Breast epithelium (tissue), 4 donors: ENCODE results near the gene APC. TPM values are rescaled to one million over a fixed set of nuclear protein-coding genes. Genes with fewer than 3 reads are reported as not detected.

Experiments used
- DNase-seq, 2 donors: peaks; one replicate each; pipeline ENCODE4 v3.0.0-alpha.2; 2019; ENCODE audit warnings: low spot score in 2 of 2
- H3K27ac ChIP-seq, 2 donors: fragments of 200-600 bp; sonication (generic) in 1 of 2; one replicate each; pipeline ENCODE4 v1.5.1; 2016 to 2019; ENCODE audit warnings: mild to moderate bottlenecking in 1 of 2
- H3K27me3 ChIP-seq, 2 donors: fragments of 200-600 bp; sonication (generic) in 1 of 2; one replicate each; pipeline versions ENCODE4 v1.5.1 to v1.6.0; 2017 to 2019; ENCODE audit warnings: control low read depth in 1 of 2, mild to moderate bottlenecking in 1 of 2
- H3K36me3 ChIP-seq: fragments of 200-600 bp; one replicate; pipeline ENCODE4 v1.5.1; 2019
- H3K4me1 ChIP-seq, 2 donors: fragments of 200-600 bp; sonication (generic); one replicate each; pipeline ENCODE4 v1.5.1; 2016 to 2019; ENCODE audit warnings: control low read depth in 1 of 2
- H3K4me3 ChIP-seq, 3 donors: fragments of 200-600 bp; sonication (generic); 1 replicate in 2 of 3; 2 replicates in 1 of 3; pipeline ENCODE4 v1.5.1; 2016 to 2019; ENCODE audit warnings: mild to moderate bottlenecking in 3 of 3, moderate library complexity in 2 of 3
- H3K9me3 ChIP-seq, 2 donors: fragments of 200-600 bp; sonication (generic) in 1 of 2; one replicate each; pipeline ENCODE4 v1.5.1; 2016 to 2019; ENCODE audit warnings: control low read depth in 1 of 2
- CTCF ChIP-seq, 3 donors: fragments of 450-650 bp; IDR thresholded peaks; one replicate each; pipeline ENCODE4 v1.5.1; 2016 to 2017; ENCODE audit warnings: antibody characterized with exemption in 3 of 3, mild to moderate bottlenecking in 3 of 3, moderate library complexity in 3 of 3
- POLR2A ChIP-seq: fragments of 450-650 bp; IDR thresholded peaks from one replicate; pipeline ENCODE4 v1.6.1; 2016; ENCODE audit warnings: antibody characterized with exemption, mild to moderate bottlenecking, moderate library complexity
- POLR2AphosphoS5 ChIP-seq, 3 donors: sonication (generic); formaldehyde crosslinking; IDR thresholded peaks; one replicate each; pipeline ENCODE4 v1.6.1; 2017; ENCODE audit warnings: antibody characterized with exemption in 3 of 3
- intact Hi-C: fragments of 100-400 bp; cut with DNase I; formaldehyde crosslinking; loops from one replicate; pipeline ENCODE4 v1.15.1; 2023; ENCODE audit warnings: low total_unique reads
- total RNA-seq, 3 donors: library from RNA; depleted of rRNA; stranded (reverse); fragments of >200 nt; gene quantifications; one replicate each; pipeline ENCODE4 v1.1.0, GENCODE V29; 2016

The APC gene
- total RNA-seq, 3 donors from 2014 or later: 51.5 to 73.9 (median 65.1) TPM

DNA sequence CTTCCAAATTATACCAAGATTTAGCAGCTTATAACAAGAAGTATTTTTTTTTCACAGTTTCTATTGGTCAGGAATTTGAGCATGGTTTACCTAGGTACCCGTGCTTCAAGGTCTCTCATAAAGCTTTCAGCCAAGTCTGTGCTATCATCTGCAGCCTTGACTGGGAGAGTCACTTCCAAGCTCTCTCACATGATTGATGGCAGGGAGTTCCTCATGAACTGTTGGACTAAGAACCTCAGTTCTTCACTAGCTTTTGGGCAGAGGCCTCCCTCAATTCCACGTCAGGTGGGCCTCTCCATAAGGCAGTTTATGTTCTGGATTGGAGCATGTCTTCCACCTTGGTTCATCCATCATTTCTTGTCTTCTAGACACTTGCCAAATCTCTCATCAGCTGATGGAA is 39.9 kb upstream of the APC start:
- Histone ChIP-seq H3K27ac (no peak overlapping the region), H3K27me3 (no peaks in the 10 kb centered on the region), H3K36me3 (no peaks in the 10 kb centered on the region), H3K9me3 (no peaks in the 10 kb centered on the region), H3K4me1 (no peaks in the 10 kb centered on the region), H3K4me3 (no peak overlapping the region)
- TF ChIP-seq POLR2AphosphoS5 (IDR thresholded peaks at IDR 0.05): no peak
- no peak for TF ChIP-seq POLR2A
- TF ChIP-seq CTCF (IDR thresholded peaks at IDR 0.05): no peak
- DNase-seq: no peak
- intact Hi-C loops: no loop called here

DNA sequence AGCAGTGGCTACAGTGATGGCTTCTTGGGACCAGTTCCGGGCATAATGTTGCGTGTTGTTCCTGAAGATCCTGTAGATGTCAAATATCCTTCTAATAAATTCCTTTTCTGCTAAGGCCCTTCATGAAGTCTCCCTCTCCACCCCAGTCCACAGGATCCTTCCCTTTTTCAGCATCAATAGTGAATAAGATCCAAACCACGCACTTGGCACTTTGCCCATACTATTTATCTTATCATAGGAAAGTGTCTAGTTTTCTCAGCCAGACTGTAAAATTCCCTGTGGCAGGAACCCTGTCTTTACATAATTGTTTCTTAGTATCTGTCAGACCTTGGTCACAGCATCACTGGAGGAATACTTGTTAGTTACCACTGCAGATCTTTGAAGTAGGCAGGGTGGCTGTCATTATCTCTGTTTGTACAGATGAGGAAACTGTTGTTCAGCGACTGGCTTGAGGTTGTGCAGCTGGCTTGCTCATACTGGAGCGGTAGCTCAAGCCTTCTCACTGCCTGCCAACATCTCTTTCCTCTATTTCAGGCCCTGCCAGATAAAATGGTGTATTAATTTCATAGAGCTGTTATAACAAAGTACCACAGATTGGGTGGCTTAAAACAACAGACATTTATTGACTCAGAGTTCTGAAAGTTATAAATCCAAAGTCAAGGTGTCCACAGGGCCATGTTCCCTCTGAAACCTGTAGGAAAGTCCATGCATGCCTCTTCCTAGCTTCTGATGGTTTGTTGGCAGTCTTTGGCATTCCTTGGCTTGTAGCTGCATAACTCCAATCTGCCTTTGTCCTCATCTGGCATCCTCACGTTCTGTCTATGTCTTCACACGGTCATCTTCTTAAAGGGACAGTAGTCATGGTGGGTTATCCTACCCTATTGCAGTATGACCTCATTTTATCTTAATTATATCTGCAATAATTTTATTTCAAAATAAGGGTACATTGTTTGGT is 33.5 kb upstream of the APC start:
- Histone ChIP-seq H3K4me1 (no peaks in the 10 kb centered on the region), H3K4me3 (no peak overlapping the region), H3K9me3 (no peaks in the 10 kb centered on the region), H3K36me3 (no peaks in the 10 kb centered on the region), H3K27me3 (no peaks in the 10 kb centered on the region), H3K27ac (no peak overlapping the region)
- intact Hi-C loops: no loop called here
- DNase-seq: no peak
- no peak for TF ChIP-seq CTCF (IDR thresholded peaks at IDR 0.05)
- no peak for TF ChIP-seq POLR2A
- no peak for TF ChIP-seq POLR2AphosphoS5 (IDR thresholded peaks at IDR 0.05)

DNA sequence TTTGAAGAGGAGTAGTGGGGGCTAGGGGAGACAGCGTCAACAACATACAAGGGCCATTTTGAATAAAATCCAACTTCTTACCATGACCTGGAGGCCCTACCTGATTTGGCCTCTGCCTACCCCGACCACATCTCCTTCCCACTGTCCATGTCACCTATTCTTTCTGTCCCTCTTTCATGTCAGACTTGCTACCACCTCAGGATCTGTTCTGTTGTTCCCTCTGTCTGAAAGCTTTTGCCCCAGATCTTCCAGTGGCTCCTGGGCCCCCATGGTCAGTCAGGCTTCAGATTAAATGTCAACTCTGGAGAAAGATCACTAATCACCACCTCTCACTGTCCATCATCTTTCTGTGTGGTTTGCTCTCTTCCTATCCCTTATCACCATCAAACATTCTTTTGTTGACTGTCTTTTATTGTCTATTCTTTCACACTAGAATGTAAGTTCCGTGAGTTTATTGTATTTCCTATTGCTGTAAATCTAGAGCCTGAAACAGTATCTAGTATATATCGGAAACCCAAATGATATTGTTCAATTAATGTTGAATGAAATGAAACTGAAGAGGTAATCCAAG is 31.2 kb upstream of the APC start:
- TF ChIP-seq POLR2A: no peak
- TF ChIP-seq CTCF (IDR thresholded peaks at IDR 0.05): no peak
- TF ChIP-seq POLR2AphosphoS5 (IDR thresholded peaks at IDR 0.05): no peak
- H3K27me3 ChIP-seq: no peaks in the 10 kb centered on the region
- peak overlapping the region; percentile 79 to 99 (median 95) for H3K4me3 ChIP-seq
- intact Hi-C loops: no loop called here
- no peaks in the 10 kb centered on the region for H3K36me3 ChIP-seq
- DNase-seq: no peak
- H3K27ac ChIP-seq: peak overlapping the region; percentile 95
- H3K9me3 ChIP-seq: no peaks in the 10 kb centered on the region
- H3K4me1 ChIP-seq: peaks cover 0 to 6% of the 10 kb centered on the region in 2 donors

DNA sequence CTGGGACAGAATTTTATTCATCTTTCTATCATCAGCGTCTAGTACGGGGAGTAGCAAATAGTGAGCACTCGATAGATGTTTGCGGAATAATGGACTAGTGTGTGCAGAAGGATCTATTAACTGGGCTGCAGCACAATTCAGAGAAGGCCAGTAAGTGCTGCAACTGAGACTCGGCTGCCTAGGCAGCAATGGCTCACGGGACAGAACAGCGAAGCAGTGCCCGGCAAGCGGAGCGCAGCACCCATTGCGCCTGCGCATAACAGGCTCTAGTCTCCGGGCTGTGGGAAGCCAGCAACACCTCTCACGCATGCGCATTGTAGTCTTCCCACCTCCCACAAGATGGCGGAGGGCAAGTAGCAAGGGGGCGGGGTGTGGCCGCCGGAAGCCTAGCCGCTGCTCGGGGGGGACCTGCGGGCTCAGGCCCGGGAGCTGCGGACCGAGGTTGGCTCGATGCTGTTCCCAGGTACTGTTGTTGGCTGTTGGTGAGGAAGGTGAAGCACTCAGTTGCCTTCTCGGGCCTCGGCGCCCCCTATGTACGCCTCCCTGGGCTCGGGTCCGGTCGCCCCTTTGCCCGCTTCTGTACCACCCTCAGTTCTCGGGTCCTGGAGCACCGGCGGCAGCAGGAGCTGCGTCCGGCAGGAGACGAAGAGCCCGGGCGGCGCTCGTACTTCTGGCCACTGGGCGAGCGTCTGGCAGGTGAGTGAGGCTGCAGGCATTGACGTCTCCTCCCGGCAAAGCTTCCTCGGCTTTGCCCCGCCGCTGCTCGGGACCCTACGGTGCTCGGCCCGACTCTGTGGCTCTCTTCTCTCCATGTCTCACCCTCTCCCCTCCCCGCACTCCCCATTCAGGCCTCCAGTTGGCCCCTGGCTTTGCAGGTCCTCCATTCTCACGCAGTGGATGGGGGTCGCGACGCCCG is 30.2 kb upstream of the APC start:
- H3K4me3 ChIP-seq: peak overlapping the region; percentile 79 to 99 (median 95)
- no peaks in the 10 kb centered on the region for H3K9me3 ChIP-seq
- H3K27ac ChIP-seq: peak overlapping the region; percentile 95
- DNase-seq: peak; percentile 94 to 95
- intact Hi-C loops: no loop called here
- TF ChIP-seq POLR2AphosphoS5 (IDR thresholded peaks at IDR 0.05) (peak; percentile 13 to 61 (median 60)), POLR2A (no peak), CTCF (IDR thresholded peaks at IDR 0.05) (peak in 1 of 3 donors; percentile 8)
- H3K27me3 ChIP-seq: no peaks in the 10 kb centered on the region
- H3K4me1 ChIP-seq: peaks cover 0 to 6% of the 10 kb centered on the region in 2 donors
- no peaks in the 10 kb centered on the region for H3K36me3 ChIP-seq
